NB4 (cell line): ENCODE measurements around the gene FUT8.

Experiments used
- POLR2A ChIP-seq: IDR thresholded peaks from 2 replicates; pipeline ENCODE4 v1.6.1; 2011; ENCODE audit warnings: mild to moderate bottlenecking; ENCODE audit not compliant: insufficient read length; ENCODE audit errors: extremely low read depth
- TF ChIP-seq, protein P1 (sequence below): IDR thresholded peaks from one replicate; pipeline ENCODE4 v1.5.1; 2012; ENCODE audit warnings: low read depth, low read length
- TF ChIP-seq, protein P2 (sequence below): IDR thresholded peaks from 2 replicates; pipeline ENCODE4 v1.6.1; 2011; ENCODE audit warnings: low read depth, low read length

DNA sequence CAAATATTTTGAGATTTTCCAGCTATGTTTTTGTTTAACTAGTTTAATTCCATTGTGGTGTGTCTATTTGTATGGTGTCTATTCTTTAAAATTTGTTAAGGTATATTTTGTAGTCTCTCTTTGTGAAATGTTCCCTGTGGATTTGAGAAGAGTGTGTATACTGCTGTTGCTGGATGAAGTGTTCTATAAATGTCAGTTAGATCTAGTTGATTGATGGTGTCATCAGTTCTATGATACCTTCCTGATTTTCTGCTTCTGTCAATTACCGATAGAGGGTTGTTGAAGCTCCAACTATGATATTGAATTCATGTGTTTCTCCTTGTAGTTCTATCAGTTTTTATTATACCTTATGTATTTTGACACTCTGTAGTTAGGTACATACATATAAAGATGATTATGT, 53.1 kb downstream of the FUT8 start:
- TF ChIP-seq POLR2A: no peak
- TF ChIP-seq, protein P1, sequence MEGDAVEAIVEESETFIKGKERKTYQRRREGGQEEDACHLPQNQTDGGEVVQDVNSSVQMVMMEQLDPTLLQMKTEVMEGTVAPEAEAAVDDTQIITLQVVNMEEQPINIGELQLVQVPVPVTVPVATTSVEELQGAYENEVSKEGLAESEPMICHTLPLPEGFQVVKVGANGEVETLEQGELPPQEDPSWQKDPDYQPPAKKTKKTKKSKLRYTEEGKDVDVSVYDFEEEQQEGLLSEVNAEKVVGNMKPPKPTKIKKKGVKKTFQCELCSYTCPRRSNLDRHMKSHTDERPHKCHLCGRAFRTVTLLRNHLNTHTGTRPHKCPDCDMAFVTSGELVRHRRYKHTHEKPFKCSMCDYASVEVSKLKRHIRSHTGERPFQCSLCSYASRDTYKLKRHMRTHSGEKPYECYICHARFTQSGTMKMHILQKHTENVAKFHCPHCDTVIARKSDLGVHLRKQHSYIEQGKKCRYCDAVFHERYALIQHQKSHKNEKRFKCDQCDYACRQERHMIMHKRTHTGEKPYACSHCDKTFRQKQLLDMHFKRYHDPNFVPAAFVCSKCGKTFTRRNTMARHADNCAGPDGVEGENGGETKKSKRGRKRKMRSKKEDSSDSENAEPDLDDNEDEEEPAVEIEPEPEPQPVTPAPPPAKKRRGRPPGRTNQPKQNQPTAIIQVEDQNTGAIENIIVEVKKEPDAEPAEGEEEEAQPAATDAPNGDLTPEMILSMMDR: no peak
- TF ChIP-seq, protein P2, sequence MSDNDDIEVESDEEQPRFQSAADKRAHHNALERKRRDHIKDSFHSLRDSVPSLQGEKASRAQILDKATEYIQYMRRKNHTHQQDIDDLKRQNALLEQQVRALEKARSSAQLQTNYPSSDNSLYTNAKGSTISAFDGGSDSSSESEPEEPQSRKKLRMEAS: no peak
